ENCODE results near the gene G6PC3.

- TF ChIP-seq MAX (IDR thresholded peaks at IDR 0.05; ENCODE audit: insufficient read depth, insufficient read length) = no peak
- TF ChIP-seq POLR2AphosphoS5 (IDR thresholded peaks at IDR 0.05; ENCODE audit: insufficient read depth, low read depth, low read length) = no peak
Measured at GRCh38 chr17:44059101-44059892, 11.2 kb upstream of the G6PC3 start.

Measured in endothelial cell of umbilical vein (primary cell).